CD4-positive, alpha-beta T cell treated with Interleukin-10 for 1 hour (primary cell): Measurements from ENCODE around the gene SYCN.
"Not testable (repeated sequence)": the region's sequence is repeated elsewhere in the genome, so short reads cannot be mapped to it uniquely, and the experiment has no call there.

Source experiments
- DNase-seq: peaks from one replicate; pipeline ENCODE4 v3.0.0-alpha.2; 2020

Gene SYCN

DNA sequence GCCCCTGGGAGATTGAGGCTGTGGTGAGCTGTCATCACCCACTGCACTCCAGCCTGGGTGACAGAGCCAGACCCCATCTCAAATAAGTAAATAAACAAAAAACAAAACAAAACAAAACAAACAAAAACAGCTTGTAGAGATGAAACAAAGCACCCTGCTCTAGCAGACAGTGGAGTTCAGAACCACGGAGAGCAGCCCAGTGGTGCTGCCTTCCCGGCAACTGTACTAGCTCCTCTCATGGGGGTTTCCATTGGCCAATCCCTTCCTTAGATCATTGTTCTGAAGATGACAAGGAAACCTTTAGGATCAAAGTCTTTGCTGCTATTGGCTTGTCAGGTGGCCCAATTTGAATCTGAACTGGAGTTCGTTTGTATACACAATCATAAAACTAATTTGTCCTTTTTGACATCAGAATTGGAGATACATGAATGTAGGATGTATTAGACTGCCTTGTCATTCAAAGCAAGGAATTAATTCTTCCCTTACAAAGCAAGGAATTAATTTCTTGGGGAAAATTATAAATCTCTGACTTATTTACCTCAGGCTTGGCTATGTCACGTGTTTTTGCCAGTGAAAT is 19.7 kb upstream of the SYCN start:
- peak; percentile 6 for DNase-seq

DNA sequence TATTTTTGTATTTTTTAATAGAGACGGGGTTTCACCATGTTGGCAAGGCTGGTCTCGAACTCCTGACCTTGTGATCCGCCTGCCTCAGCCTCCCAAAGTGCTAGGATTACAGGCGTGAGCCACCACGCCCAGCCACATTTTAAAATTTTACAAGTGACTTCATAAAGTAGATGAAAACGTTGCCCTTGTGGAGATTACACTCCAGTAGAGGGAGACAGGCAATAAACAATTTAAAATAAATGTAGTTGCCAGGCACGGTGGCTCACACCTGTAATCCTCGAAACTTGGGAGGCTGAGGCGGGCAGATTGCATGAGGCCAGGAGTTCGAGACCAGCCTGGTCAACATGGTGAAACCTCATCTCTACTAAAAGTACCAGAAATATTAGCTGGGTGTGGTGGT is 15.0 kb upstream of the SYCN start:
- DNase-seq, result peak; percentile 22

DNA sequence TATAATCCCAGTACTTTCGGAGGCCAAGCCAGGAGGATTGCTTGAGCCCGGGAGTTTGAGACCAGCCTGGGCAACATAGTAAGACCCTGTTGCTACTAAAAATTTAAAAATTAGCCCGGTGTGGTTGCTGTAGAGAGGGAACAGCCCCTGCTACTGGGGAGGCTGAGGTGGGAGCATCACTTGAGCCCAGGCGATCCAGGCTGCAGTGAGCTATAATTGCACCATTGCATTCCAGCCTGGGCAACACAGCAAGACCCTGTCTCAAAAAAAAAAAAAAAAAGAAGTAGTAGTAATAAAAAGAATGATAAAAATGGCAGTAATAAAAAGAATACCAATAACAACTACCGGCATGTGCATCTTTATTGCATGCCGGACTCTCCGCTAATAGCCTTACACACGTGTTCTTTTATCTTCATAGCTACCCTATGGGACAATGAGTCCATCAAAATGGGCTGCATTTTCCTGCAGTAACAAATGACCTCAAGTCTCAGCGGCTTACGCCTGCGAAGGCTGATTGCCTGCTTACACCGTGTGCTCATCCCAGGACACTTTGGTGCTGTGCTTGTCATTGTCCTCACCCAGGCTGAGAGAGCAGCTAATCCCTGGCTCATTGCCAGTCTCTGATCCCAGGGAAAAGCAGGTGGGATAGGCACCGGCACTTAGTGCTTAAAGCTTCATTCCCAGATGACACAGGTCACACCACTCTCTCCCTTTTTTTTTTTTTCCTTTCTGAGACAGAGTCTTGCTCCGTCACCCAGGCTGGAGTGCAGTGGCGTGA is 14.4 kb upstream of the SYCN start:
- DNase-seq, result no peak

DNA sequence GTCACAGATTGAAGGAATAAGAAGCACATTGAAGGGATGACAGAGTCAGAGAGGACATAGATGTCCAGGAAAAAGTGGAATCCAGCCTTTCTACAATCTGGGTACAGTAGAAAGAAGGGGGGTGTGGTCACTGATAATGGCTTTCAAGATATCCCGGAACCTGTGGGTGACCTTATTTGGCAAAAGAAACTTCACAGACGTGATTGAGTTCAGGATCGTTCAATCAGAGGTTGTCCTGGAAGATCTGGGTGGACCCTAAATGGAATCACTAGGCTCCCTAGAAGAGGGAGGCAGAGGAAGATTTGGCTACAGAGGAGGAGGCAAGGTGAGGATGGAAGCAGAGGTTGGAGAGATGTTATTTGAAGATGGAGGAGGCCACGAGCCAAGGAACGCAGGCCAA is 13.0 kb upstream of the SYCN start:
- no peak for DNase-seq

DNA sequence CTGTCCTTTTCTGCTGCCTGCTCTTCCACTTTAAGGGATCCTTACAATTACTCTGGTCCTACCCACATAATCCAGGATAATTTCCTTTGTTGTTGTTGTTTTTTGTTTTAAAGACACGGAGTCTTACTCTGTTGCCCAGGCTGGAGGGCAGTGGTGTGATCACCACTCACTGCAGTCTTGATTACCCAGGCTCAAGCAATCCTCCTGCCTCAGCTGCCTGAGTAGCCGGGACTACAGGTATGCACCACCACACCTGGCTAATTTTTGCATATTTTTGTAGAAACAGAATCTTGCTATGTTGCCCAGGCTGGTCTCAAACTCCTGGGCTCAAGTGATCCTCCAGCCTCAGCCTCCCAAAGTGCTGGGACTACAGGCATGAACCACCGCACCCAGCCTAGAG is 11.3 kb upstream of the SYCN start:
- DNase-seq, result not testable (repeated sequence)

DNA sequence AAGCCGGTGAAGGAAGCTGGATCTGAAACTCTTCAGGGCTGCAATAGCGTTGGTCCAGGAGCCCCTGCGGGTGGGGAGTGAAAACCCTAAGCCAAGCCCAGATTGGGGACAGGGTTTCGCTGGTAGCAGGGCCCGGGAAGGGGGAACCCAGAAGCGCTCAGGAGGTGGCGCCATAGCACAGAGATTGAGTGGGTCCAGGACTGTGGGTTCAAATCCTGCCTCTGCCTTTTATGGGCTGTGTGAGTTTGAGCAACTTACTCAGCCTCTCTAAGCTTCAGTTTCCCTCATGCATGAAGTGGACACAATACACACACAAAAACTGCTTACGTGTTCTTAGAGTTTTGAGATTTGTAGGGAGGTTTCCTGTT is 8.3 kb upstream of the SYCN start:
- DNase-seq, result peak; percentile 74

DNA sequence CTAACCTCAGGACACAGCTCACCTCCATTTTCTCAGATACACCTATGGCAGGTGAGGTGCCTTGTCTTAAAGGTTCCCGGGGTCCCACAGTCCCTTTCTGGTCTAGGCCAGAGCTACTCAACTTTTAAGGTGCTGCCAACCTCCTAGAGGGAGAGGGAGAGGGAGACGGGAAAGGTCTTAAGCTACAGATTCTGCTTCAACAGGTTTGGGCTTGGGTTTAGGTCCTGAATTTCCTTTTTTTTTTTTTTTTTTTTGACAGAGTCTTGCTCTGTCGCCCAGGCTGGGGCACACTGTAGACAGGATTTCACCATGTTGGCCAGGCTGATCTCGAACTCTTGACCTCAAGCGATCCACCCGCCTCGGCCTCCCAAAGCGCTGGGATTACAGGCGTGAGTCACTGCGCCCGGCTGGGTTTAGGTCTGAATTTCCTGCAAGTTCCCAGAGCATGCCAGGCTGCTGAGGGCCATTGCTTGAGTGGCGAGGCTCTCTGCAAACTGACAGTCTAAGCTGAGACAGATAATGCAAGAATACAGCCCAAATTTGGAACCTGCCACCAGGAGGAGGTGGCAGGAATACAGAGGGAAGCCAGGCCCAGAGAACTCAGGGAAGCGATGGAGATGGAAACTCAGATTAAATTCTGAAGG is 7.8 kb upstream of the SYCN start:
- no peak for DNase-seq

DNA sequence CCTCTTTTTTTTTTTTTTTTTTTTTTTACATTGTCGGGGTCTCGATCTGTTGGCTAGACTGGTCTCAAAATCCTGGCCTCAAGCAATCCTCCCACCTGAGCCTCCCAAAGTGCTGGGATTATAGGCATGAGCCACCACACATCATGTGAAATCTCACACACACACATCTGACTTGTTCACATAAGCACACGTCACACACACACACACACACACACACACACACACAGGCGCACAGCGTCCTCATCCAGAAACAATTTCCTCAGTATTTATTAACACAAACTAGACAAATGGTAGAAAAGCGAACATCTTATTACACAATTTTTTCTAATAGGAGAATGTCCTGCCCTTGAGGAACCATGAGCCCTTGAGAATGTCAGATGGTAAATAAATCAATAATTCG is 5.1 kb upstream of the SYCN start:
- no peak for DNase-seq

DNA sequence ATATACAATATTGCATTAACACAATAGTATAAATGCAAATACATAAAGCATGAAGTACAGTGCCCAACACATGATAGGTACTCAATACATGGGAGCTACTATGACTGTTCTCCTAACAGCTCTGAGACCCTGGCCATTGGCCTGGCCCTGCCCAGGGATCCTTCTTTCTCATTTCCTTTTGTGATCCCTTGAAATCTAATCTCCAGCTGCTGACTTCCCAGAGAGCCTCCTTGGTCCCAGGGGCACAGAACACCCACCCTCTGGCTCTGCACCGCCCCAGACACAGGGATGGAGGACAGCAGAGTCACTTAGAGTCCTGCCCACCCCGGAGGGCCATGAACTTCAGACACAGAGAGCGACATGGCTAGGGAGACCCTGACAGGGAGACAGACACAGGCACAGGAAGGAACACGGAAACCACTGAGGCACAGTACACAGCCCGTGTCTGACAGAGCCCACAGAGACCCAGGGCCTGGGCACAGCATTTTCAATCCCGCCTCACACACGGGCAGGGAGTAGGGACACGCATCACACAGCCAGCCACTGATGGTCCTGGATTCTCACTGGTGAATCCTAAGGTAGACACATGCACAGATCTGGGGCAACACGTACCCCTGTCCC is 4.2 kb upstream of the SYCN start:
- no peak for DNase-seq

DNA sequence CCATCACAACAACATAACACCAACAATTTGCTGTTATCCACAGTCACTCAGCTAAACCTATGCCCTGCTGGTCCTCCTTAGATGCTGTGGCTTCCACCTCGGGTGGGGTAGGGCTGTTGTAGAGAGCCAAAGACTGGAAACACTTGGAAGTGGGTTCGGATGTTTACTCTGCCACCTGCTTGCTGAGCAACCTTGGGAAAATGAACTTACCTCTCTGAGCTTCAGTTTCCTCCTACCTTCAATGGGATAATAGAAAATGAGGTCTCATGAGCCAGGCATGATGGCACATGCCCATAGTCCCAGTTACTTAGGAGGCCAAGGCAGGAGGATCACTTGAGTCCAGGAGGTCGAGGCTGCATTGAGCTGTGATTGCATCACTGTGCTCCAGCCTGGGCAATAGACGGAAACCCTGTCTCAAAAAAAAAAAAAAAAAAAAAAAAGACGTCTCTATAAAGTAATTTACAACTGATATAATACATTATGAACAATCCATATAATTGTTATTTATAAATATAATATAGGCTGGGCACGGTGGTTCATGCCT is 3.3 kb upstream of the SYCN start:
- no peak for DNase-seq

DNA sequence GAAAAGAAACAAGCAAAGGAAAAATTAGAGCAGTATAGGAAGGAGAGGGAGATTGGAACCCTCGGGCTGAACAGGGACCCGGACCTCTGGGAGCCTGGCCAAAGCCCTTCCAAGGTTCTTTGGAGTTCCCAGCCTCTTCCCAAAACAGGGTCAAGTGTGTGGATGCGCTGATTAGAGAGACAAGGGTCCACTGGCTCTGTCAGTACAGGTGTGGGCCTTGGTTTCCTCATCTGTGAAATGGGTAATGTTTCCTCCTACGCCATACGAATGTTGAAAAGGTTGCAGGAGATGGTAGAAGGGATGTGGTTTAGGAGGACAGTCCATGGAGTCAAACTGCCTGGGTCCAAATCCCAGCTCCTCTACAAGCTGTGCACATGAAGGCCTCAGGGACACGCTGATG is 2.1 kb upstream of the SYCN start:
- DNase-seq, result no peak

DNA sequence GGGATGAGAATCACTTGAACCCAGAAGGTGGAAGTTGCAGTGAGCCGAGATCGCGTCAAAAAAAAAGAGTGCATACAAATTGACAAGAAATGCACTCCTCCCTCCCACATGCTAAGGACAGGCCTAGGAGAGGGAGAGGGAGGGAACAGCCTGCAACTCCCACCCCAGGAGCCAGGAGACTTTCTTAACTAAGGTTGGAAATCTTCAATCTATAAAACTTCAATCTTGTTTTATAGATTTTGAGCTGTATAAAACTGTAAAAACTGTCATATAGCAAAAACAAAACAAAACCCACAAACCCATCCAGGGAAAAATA is 1.3 kb upstream of the SYCN start:
- DNase-seq, result no peak

DNA sequence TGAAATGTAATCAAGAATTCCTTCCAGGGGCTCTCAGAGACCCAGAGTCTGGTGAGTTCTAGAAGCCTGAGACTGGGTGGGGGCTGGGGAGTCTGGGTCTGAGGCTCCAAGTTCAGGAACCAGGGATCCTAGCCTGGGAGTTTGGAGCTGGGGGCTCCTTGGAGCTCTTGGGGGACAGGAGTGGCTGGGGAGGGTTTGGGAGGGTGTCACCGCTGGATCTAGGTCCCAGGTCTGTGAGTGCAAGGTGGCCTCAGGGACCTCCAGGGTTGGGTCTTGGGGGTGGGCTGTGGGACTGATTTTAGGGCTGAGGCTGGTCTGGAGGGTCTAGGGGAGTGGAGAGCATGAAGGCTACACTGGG is 1.1 kb downstream of the SYCN start:
- DNase-seq, result no peak

DNA sequence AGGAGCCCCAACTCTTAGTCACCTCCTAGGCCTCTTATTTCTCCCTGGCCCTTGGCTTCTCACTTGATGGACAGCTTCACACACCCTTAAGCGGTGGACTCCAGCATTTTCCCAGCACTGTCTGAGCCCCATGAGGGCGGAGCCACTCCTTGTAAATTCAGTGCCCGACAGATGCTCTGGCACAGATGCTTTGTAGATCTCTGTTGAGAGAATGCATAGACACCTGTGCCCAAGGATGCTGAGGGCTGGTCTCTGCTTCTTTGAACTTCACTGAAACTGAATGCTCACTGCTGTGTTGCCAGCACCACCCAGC is 3.3 kb downstream of the SYCN start:
- DNase-seq, result no peak

DNA sequence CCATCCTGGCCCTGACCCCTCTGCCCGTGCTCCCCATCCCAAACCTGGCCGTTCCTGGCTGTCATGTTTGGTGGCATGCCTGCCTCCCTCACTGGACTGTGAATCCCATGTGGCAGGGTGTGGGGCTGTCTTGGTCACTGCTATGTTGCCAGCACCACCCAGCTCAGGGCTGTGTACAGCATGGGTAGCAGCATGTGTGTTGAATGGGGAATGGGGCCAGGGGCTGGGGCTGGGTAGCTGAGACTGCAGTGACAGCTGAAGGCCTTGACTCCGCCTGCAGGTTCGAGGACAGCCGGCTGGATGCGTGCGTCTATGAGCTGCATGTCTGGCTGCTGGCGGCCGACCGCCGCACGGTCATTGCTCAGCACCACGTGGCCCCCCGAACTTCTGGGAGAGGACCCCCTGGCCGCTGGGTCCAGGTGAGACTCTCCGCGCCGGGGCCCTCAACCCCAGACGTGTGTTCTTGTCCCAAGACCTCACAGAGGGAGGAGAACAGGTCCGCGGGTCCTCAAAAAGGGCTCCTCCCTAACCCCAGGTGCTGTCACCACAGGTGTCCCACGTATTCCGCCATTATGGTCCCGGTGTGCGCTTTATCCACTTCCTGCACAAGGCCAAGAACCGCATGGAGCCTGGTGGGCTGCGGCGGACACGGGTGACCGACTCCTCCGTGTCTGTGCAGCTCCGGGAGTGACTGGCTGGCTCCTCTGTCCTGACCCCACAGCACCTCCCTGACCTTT is 3.8 kb downstream of the SYCN start:
- DNase-seq, result no peak

DNA sequence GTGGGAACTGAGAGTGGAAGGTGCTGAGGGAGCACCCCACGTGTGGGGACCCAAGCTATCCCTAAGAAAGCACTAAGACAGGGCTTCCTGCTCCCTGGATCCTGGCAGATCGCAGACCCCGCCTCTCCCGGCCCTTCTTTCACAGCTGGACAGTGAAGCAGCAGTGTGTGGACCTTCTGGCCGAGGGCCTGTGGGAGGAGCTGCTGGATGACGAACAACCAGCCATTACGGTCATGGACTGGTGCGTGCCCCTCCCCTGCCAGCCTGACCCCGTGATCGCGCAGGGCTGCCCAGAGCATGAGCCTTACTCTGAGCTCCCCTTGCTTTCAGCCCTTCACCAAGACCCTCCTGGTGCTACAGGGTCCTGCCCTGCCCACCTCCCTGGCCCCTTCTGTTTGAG is 5.0 kb downstream of the SYCN start:
- no peak for DNase-seq

DNA sequence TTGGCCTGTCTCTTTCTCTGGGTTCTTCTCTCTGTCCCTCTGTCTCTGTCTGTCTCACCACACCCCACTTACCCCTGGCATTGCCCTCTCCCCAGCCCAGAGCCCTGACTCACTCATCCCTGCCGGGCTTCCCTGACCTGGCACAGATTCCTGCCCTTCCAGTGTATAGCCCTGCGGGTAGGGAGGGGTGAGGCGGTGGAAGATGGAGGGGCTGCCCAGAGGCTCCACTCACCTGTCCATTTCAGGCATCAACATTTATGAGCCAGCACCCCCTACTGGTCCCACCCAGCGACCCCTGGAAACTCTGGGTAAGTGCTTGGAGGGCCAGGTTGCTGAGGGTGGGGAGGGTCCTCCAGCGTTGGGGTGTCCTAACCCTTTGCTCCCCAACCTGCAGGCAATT is 6.3 kb downstream of the SYCN start:
- no peak for DNase-seq

DNA sequence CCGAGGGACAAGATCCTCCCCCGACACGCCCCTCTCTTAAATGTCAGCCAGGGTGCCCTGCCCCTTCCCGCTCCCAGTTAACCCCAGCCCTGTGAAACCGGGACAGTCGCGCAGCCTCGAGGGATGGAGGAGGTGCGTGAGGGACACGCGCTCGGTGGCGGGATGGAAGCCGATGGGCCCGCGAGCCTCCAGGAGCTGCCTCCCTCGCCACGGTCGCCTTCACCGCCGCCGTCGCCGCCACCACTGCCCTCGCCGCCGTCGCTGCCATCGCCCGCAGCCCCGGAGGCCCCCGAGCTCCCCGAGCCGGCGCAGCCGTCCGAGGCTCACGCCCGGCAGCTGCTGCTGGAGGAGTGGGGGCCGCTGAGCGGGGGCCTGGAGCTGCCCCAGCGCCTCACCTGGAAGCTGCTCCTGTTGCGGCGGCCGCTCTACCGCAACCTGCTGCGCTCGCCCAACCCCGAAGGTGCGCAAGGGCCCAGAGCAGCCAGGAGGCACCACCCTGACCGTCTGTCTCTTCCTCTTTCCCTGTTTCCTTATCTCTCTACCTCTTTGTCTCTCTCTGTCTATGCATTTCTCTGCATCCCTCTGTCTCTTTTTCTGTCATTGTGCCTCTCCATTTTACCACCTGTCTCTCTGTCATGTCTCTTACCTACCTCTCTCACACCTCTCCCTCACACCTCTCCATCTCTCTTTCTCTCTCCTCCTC is 7.1 kb downstream of the SYCN start, which contains the start of gene NCCRP1:
Gene NCCRP1 (plus strand): TSS at position 105 of the 703 bp plus-strand sequence. CDS start 19 bp downstream, at position 124.
- DNase-seq, result no peak

DNA sequence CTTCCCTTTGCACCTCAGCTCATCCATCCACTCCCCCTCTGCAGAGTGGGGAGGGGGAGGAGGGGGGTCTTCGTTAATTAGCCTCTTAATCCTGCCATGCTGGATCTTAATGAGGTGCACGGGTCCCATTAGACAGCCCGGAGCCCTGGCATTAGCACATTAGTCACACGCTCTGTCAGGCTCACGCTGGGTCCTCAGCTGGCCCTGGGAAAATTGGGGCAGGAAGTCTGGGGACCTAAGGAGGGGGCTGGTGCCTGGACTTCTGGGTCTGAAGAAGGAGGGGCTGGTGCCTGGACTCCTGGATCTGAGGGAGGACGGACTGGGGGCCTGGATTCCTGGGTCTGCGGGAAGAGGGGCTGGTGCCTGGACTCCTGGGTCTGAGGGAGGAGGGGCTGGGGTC is 7.7 kb downstream of the SYCN start:
- no peak for DNase-seq

DNA sequence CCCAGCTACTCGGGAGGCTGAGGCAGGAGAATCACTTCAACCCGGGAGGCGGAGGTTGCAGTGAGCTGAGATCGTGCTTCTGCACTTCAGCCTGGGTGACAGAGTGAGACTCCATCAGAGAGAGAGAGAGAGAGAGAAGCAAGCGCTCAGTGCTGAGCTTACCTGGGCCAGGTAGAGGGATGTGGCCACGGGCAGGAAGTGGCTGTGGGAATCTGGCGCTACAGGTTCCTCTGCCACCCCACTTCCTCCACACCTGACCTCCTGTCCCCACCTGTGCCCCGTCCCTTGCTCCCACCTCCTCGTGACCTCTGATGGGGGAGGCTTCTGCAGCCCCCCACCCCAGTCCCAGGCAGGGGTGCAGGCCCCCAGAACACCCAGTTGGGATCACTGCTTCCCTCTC is 8.3 kb downstream of the SYCN start:
- peak; percentile 18 for DNase-seq

DNA sequence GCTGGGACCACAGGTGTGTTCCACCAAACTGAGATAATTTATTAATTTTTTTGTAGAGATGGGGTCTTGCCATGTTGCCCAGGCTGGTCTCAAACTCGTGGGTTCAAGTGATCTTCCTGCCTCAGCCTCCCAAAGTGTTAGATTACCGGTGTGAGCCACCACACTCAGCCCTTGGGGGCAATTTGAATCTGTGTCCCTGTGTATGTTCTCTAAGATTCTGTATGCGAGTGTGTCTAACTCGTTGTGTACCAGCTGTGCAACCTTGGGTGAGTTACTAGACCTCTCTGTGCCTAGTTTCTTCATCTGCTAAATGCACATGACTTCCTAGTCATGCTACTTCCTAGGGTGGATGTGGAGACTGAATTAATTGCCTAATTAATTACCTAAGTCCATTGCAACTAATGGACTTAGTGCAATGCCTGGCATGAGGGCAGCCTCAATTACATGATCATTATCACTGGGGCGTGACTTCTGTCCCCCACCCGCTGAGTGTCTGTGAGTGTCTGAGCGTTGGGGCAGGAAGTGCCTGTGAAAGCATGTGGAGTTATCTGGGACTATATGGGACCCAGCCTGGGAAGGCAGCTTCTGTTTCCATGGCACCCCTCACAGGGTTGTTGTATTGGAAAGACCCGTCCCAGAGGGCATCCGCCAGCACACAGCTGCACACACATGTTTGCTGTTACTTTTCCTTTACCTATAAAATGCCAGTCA is 9.1 kb downstream of the SYCN start:
- no peak for DNase-seq

DNA sequence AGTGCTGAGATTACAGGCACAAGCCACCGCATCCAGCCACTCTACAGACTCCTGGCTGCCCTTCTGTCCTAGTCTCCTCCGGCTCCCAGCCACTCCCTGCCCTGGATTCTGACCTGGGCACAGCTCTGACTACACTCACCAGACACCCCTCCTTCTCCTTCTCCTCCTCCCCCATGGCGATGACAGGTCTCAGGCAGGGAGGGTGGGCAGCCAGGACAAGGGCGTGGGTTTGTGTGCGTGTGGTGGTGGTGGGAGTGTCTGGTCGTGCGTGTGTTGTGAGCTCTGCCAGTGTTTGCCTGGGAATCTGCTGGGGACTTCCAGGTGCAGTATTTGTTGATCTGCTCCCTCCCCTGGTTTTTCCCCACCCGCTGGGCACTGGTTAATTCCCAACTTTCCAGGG is 10.3 kb downstream of the SYCN start:
- DNase-seq, result no peak
